NCI-H524 treated with DMSO at 0.1 percent for 48 hours (cell line): ENCODE measurements around the gene TAX1BP1.

ENCODE experiments used
- DNase-seq: peaks from one replicate; lab custom pipeline; 2025; lab: John Stamatoyannopoulos, UW

TAX1BP1 gene

GRCh38 chr7:27781188-27781587 is 41.2 kb downstream of the TAX1BP1 start:
- no peak for DNase-seq

- DNase-seq: no peak
Observed at GRCh38 chr7:27782849-27783248, 42.9 kb downstream of the TAX1BP1 start.

GRCh38 chr7:27784399-27785053 is 44.6 kb downstream of the TAX1BP1 start:
- peak; percentile 13 for DNase-seq

- no peak for DNase-seq
Observed at GRCh38 chr7:27788437-27788836, 48.5 kb downstream of the TAX1BP1 start.

GRCh38 chr7:27793780-27794179 is 53.8 kb downstream of the TAX1BP1 start:
- DNase-seq: no peak

GRCh38 chr7:27795977-27796376 is 56.0 kb downstream of the TAX1BP1 start:
- no peak for DNase-seq

- no peak for DNase-seq
Observed at GRCh38 chr7:27799212-27799611, 59.2 kb downstream of the TAX1BP1 start.

GRCh38 chr7:27802999-27803398 is 63.0 kb downstream of the TAX1BP1 start:
- no peak for DNase-seq

GRCh38 chr7:27804139-27804538 is 64.2 kb downstream of the TAX1BP1 start:
- no peak for DNase-seq

GRCh38 chr7:27808626-27809025 is 68.7 kb downstream of the TAX1BP1 start:
- DNase-seq: no peak

- no peak for DNase-seq
Observed at GRCh38 chr7:27810186-27810585, 70.2 kb downstream of the TAX1BP1 start.

GRCh38 chr7:27812706-27813105 is 72.7 kb downstream of the TAX1BP1 start:
- DNase-seq: no peak

GRCh38 chr7:27822245-27822644 is 82.3 kb downstream of the TAX1BP1 start:
- no peak for DNase-seq

- DNase-seq: no peak
Observed at GRCh38 chr7:27825891-27826290, 85.9 kb downstream of the TAX1BP1 start.

GRCh38 chr7:27826357-27826756 is 86.4 kb downstream of the TAX1BP1 start:
- no peak for DNase-seq

GRCh38 chr7:27834179-27834921 is 94.4 kb downstream of the TAX1BP1 start:
- peak; percentile 33 for DNase-seq

GRCh38 chr7:27835376-27835775 is 95.4 kb downstream of the TAX1BP1 start:
- DNase-seq: no peak

GRCh38 chr7:27836536-27836935 is 96.6 kb downstream of the TAX1BP1 start:
- no peak for DNase-seq

GRCh38 chr7:27839099-27839498 is 99.1 kb downstream of the TAX1BP1 start:
- DNase-seq: no peak

- no peak for DNase-seq
Observed at GRCh38 chr7:27840313-27840712, 100.4 kb downstream of the TAX1BP1 start.

- no peak for DNase-seq
Observed at GRCh38 chr7:27840760-27841364, 100.9 kb downstream of the TAX1BP1 start.

- DNase-seq: peak; percentile 59
Observed at GRCh38 chr7:27842094-27842692, 102.2 kb downstream of the TAX1BP1 start.

GRCh38 chr7:27842851-27843250 is 102.9 kb downstream of the TAX1BP1 start:
- DNase-seq: no peak
